Measurements from ENCODE around the gene WDR86.

The WDR86 gene

DNA sequence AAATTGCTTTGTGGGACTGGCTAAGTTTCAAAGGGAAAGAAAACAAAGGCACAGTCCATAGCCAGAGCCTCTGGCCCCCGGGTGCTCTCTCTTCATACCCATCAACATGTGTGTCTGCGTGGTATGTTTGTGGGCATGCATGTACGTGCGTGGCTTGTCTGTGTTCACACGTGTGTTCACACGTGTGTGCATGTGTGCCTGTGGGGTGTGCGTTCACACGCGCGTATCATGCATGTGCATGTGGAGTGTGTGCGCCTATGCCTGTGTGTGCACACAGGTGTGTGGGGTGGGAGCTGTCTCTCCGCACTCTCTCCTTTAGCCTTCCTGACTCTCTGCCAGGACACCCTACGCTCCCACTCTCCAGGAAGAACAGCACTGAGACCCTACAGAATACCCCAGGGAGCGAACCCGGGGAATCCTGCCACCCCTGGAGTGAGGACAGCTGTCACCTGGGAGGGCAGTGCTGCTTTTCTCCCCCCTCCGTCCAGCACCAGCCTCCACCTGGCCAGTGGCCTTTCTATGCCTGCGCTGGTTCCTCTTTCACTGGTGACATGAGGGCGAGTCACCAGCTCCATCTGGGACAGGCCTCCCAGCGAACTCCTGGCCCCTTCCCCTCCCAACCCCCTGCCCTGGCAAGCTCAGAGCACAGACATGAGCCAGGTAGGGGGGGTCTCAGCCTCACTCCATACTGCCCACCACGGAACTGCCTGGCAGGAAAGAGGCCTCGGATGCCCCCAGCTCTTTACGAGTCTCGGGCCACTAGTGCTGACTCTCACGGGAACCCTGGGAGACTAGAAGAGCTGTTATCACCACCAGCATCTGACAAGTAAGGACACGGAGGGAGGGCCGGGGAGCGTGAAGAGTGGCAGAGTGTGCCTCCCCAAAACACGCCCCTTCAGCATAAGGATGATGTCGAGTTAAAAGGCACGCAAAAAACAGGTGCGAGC is 16.5 kb downstream of the WDR86 start:
- no peak for DNase-seq

DNA sequence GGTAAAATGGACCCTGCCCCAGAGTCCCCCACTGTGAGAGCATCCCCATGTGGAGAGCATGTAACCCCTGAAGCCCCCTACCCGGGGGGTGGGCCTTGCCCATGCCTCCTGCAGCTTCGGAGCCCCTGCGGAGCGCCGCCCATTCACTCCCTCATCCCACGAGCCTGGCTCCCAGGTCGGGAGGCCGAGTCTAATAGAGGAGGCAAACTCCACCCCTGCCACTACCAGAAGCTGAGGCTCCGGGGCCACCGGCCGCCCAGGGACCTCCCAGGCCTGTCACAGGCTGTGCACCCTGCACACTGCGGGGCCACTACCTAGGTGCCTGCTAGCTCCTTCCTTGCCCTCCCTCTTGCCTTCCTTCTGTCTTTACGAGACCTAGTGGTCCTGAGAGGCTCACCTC is 17.4 kb downstream of the WDR86 start:
- DNase-seq: no peak

DNA sequence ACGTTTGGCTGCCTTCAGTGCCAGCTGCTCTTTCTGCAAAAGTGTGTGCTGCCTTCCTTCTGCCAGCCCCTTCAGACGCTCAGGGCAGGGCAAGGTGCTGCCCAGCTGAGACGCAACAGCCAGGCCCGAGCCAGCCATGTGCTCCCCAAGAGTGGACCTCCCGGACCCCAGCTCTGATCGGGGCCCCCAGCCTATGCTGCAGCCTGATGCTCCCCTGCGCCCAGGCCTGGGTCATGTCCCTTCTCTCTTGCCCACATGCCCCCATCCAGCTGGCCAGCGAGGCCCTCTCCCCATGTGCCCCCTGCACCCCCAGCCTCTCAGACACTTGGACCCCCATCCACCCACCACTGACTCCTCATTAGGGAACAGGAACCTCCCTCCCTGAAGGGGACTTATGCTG is 17.8 kb downstream of the WDR86 start:
- no peak for DNase-seq

DNA sequence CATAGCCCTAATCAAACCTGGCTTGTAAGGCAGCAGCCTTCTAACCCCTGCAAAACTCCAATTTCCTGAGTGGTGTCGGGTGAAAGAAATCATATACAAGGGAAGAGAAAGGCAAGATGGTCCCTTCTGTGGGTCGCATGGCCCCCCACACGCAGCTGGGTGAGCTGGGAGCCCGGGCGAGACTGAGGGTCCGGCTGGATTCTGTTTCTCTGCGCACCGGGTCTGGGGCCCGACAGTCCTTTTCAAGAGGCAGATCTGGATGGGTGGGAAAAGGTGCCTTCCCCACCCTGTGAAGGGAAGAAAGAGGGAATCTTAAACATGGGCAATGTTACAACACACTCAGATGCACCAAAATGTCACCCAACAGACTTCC is 18.5 kb downstream of the WDR86 start:
- DNase-seq: no peak

DNA sequence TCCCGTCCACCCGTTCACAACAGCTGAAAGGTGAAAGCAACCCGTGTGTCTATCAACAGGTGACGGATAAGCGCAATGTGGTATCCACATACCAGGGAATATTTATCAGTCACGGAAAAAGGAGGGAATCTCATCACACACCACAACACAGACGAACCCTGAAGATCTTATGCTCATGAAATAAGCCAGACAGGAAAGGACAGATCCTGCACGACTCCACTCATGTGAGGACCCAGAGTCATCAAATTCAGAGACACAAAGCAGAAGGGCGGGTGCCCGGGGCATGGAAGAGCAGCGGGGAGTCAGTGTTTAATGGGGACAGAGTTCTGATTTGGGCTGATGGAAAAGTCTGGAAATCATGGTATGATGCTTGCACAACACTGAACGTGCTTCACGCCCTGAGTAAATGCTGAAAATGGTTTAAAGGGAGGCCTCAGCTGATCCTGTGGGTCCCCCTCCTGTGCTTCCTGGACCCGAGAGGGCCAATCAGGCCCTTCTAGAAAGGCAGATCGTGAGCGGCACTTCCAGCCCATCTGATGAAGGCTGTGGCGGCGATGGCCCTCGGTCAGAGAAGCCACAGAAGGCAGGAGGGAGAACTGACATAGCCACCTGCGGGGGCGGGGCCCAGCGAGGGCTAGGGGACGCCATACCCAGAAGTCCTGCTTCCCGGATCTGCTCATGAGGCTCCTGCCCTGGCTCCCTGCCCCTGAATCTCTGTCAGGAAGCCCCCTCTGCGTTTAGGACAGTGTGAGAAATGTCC is 19.1 kb downstream of the WDR86 start:
- DNase-seq: no peak

DNA sequence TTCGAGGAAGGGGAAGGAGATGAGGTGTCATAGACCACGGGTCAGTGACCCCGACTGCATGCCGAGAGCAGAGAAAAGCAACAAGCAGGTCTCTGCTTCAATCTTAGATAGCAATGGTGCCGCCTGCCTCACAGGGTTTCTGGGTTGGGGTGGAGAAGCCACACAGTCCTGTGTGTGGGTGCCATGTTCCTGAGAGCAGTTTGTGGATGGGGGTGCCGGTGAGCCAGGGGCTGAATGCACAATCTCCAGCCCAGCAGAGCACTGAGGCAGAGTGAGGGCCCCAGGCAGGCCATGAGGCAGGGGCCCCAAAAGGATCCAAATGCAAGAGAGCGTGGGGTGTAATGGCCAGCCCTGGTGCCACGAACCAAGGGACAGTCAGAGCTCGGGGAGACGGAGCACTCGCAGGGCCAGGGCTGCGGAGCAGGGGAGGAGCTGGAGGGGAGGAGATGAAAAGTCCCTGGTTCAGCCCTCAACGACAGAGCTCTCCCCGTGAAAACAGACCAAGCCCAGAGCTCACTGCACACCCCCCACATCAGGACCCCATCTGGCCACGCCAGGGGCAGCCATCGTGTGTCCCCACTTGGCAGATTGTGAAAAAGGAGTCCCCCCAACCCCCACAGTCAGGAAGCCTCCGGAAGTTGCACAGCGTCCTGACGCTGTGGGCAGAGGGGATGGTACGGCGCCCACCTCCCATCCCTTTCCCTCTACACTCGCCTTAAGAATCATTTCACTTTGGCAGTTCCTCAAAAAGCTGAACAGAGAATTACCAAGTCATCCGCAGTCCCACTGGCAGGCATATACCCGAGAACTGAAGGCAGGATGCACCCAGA is 19.9 kb downstream of the WDR86 start:
- no peak for DNase-seq

DNA sequence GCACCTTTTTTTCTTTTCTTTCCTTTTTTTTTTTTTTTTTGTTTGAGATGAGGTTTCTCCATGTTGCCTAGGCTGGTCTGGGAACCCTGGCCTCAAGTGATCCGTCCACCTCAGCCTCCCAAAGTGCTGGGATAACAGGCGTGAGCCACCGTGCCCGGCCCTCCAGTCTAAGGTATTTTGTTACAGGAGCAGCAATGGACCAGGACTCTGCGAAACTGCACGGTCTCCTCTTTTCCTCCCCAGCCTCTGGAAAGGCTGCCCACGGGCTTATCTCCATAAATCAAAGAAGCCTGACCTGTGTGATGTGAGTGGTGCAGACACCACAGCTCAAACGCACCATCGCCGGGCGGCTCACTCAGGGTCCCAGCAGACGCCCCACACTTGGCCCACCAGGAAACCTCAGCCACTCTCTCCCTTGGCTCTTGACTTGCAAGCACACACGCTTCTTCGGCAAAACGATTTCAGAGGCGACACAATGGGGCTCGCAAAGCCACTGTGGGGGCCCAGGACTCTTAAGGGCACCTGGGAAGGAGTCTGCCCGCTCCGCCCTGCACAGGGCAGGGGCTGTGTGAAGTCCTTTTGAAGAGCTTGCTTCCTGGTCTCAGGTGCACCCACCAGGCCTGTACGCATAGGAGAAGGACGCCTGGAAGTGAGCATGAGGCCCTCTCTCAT is 20.6 kb downstream of the WDR86 start:
- no peak for DNase-seq

DNA sequence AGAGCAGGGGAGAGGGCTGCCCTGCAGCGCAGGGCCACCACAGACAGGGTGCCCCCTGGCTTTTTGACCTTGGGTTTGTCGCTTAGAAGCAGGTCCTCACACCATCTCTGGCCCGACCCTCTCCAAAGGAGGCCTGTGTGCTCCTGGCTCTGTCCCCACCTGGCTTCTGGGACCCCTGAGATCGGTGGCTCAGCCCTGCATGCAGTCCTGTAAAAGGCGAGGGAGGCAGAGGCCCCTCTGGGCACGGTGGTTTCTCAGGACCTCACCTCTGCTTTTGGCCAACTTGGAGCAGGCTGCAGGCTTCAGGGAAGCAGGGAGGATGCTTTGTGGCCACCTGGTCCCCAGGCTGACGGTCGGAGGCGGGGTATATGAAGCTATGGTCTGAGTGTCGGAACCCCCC is 21.4 kb downstream of the WDR86 start:
- no peak for DNase-seq

DNA sequence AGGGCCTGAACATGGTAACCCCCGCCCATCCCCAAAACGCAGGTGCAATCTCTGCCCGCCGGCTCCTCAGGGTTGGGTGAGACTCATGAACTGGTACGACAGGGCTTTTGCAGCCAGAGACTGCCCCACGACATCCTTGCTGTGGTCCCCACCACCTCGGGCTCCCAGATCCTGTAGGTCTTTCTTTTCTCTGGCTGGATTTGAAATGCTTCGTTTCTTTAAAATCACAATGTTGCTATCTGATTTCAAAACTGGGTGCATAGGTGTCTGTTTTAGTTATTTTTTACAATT is 21.9 kb downstream of the WDR86 start:
- DNase-seq: no peak

DNA sequence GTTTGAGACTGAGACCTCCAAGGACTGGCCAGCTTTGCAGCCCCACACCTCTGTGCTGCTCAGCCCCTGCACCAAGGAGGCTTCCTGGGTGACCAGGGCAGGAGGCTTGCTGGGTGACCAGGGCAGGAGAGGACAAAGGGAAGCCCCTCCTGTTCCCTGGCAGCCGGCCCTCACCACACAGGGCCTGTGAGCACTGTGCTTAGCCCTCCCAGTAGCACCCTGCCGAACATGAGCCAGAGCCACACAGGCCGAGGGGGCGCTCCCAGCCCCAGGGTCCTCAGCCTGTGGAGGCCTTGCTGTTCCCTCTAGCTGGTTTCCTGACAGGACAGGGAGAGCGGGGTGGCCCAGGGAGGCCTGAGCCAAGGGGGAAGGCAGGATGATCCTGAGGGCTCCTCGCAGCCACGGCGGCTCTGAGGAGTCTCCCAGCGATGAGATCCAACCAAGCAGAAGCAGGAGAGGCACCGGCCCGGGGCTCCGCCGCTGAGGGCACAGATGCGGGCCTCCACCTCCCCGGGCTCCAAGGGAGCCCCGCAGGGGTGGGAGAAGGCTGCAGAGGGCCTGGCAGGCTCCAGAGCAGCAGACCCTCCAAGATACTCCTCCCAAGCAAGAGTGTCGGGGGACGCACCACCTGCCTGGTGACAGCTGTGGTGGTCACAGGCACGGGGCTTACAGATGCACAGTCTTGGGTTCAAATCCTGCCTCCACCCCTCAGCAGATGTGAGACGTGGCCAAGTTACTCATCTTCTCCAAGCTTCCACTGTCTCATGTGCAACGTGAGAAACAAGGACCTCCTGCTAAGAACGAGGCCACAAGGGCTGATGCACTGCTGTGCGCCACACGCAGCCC is 22.5 kb downstream of the WDR86 start:
- no peak for DNase-seq

DNA sequence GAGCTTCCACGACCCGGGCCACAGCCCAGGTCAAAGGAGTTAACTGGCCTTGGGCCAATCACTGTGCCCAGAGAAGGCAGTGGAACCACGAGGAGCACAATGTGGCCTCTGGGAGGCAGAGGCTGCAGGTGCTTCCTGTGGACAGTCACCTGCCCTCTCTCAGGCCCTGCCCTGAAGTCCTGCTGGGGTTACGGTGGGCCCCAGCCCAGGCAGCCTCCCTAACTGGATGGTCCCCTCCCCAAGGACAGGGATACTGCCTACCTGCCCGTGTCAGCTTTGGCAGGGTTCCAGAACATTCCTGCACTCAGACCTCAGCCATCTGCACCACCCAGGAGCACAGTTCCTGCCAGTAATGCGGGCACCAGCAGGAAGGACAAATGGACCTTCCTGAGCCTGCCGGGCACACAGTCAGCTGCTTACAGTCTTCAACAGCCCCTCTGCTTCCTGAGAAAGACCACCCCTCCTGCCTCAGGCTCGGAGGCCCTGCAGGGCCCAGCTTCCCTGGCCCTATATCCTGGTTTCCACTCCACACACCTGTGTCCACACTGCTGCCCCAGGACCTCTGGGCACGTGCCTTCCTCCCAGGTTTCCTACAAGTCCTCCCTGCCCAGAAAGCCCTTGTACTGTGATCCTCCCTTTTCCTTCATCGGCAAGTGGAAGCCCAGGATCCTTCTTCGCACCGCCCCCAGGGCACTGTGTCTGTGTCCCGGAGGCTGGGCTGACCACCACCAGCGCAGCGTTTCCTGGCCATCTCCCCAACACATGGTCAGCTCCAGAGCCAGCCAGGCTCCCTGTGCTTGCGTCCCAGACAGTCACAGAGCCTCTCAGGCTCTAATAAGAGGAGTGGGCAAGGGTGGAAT is 23.3 kb downstream of the WDR86 start:
- DNase-seq: no peak

DNA sequence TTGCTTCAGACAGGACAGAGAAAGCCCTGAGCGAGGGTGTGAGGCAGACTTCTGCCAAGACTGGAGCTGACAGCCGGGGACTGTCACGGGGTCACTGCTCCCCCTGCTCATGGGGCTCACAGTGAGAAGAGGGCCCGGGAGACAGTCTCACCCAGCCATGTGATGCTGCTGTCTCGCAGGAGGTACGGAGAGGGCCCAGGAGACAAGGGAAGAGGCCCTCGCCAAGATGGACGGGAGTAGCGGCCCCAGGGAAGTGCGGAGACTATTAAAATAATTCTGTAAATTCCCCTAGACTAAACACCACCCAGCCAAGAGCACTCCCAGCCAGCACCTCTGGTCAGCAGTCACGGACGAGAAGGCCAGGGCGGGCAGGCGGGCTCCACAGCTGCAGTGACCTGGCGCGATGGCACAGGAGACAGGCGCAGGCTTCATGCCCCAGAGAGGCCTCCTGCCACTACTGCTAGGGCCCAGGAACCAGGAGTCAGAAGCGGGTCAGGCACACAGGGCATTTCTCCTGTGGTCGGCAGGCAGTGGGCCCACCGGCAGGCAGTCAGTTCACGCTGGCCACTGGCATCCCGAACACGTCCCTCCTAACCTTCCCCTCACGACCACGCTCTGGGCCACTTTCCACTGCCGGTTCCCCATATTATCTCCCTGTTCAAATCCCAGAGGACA is 24.1 kb downstream of the WDR86 start:
- no peak for DNase-seq

DNA sequence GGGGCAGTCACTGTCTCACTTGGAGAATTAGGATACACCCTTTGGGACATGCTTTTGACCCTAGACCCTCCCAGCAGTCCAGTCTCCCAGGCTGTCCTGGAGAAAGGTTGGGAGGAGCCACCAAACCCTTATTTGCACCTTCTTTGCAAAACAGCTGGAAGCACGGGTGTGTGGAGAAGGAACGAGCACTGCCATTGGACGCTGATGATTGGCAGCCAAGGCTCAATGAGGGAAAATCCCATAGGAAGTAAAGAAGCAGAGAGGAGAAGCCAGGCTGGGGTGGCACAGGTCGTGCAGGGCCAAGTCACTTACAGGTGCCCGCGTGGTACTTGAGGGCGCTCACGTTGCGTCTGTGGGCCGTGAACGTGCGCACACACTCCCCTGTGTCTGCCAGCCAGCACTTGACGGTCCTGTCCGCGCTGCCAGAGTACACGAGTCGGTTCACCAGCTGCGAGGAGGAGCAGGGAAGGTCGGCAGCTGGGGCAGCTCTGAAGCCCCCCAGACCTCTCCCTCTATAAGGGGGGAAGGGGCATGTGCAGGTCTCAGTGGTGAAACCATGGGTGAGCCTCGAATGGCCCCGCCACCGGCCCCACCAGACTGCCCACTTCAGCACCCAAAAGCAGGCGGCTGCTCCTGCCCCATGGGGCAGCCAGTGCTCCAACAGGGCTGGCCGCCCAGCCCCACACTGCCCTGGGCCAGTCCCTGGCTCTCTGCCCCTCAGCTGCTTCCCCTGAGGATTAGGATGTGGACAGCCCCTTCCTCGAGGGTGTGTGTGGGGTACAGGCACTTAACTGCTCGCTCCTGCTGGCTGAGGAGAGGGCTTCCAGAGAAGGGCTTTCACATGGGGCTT is 24.8 kb downstream of the WDR86 start:
- no peak for DNase-seq

DNA sequence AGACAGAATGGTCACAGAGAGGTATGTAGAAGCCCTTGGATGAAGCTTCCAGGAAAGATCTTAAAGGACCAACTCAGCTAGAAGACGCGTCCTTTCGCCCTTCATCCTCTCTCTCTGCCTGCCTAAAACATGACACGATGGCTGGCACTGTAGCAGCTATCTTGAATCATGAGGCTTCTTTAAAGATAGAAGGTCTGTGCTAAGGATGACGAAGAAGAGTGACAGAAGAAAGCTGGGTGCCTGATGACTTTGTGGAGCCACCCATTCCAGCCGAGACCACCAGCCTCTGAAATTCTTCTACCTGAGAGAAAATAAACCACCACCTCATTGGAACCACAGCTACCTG is 25.5 kb downstream of the WDR86 start:
- no peak for DNase-seq

DNA sequence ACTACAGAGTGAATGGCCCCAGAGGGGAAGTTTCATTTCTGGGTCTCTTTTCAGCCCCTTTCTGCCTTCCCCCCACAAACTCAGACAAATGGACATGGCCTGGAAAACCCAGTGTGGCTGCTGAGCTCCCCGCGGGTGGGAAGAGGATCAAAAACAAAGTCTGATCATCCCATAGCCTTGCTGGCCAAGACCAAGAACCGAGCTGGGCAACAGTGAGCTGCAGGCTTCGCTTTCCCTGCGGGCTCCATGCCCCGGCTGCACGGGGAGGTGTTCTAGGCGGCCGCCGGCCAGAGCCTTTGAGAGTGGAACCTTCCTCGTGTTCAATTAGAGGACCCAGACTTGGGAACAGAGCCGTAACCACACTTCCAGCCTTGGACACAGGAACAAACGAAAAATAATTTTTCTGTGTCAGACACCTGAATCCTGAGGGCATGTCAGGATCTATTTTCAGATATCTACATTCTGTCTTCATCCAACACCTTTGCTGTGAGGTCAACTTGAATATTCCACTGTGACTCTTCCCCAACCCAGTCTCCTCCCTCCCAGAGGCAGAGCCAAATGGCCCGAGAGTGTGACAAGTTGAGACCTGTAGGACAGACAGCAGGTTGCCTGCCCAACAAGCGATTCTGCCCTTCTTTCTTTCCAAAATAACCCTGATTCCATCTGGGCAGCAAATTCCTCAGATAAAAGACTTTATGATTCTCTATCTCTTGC is 26.0 kb downstream of the WDR86 start:
- DNase-seq: no peak

DNA sequence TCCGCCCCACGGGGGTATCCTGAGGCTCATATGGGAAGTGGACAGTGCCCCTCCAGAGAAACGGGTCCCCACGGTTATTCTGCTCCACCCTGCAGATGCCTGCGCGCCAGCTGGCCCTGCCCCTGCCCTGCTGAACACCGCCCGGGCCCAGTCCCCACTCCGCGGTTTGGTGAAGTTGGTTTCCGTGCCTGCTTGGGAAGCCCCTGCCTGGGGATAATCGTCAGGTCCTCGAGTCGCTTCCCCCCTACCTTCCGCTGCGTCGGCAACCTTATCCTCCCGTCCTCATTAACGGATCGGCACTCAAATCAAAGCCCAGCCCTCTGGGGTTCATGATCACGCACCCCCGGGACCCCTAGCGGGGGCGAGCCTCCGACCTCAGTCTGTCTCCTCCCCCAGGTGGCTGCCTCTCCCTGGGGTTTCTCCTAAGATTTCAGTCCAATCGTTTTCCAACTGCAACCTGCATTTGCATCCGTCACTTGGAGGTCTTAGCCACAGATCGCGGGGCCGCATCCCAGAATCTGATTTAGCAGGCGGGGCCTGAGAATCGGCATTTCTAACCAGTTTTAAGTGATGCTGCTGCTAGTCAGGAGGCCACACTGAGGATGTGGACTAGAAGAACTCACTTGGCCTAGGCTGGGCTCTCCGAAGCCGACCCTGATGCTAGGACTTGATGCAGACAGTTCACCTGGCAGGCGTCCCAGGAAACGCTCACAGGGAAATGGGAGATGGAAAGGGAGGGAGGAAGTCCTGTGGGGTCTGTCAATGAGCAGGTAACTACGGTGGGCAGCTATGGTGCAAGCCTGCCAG is 27.6 kb downstream of the WDR86 start:
- DNase-seq: no peak
